MM.1S (cell line): Measurements from ENCODE around the gene GLTPD2.
A peak's percentile ranks its signal among the peaks of the same experiment; 100 is the strongest.

ENCODE experiments used
- DNase-seq: peaks from one replicate; pipeline ENCODE4 v3.0.0-alpha.2; 2015
- H2AFZ ChIP-seq: fragments of 300-600 bp; sonication (generic); 2 replicates; pipeline ENCODE4 v1.6.0; 2016; ENCODE audit warnings: antibody characterized with exemption, low read length
- H3F3A ChIP-seq: fragments of 300-600 bp; sonication (generic); 2 replicates; pipeline ENCODE4 v1.6.1; 2016; ENCODE audit warnings: mild to moderate bottlenecking, antibody characterized with exemption, low read length, moderate library complexity, mixed read lengths; ENCODE audit not compliant: insufficient read depth
- H3K27ac ChIP-seq: fragments of 300-600 bp; sonication (generic); 2 replicates; pipeline ENCODE4 v1.5.1; 2016; ENCODE audit warnings: mild to moderate bottlenecking, low read length
- H3K27me3 ChIP-seq: fragments of 300-600 bp; sonication (generic); replicated peaks from 2 replicates; pipeline ENCODE4 v1.6.0; 2016; ENCODE audit warnings: low read length; ENCODE audit not compliant: insufficient read depth
- H3K36me3 ChIP-seq: fragments of 300-600 bp; sonication (generic); replicated peaks from 2 replicates; pipeline ENCODE4 v1.6.1; 2016; ENCODE audit warnings: mild to moderate bottlenecking, low read length, mixed read lengths; ENCODE audit not compliant: insufficient read depth
- H3K4me1 ChIP-seq: fragments of 300-600 bp; sonication (generic); 2 replicates; pipeline ENCODE4 v1.6.1; 2016; ENCODE audit warnings: low read length, mixed read lengths
- H3K4me2 ChIP-seq: fragments of 300-600 bp; sonication (generic); 2 replicates; pipeline ENCODE4 v1.6.0; 2016; ENCODE audit warnings: low read depth, low read length
- H3K4me3 ChIP-seq: fragments of 300-600 bp; sonication (generic); 2 replicates; pipeline ENCODE4 v1.5.1; 2016; ENCODE audit warnings: low read length, mixed read lengths
- H3K79me2 ChIP-seq: fragments of 300-600 bp; sonication (generic); 2 replicates; pipeline ENCODE4 v1.6.1; 2016; ENCODE audit warnings: mixed run types, low read length, mixed read lengths
- H3K9ac ChIP-seq: fragments of 300-600 bp; sonication (generic); 2 replicates; pipeline ENCODE4 v1.6.1; 2016; ENCODE audit warnings: low read length, mixed read lengths
- H3K9me2 ChIP-seq: fragments of 300-600 bp; sonication (generic); replicated peaks from 2 replicates; pipeline ENCODE4 v1.6.1; 2016; ENCODE audit warnings: mild to moderate bottlenecking, low read length, mixed read lengths; ENCODE audit not compliant: insufficient read depth
- H3K9me3 ChIP-seq: fragments of 300-600 bp; sonication (generic); replicated peaks from 2 replicates; pipeline ENCODE4 v1.6.1; 2016; ENCODE audit warnings: mild to moderate bottlenecking, low read length, mixed read lengths; ENCODE audit not compliant: insufficient read depth
- H4K20me1 ChIP-seq: fragments of 300-600 bp; sonication (generic); 2 replicates; pipeline ENCODE4 v1.6.1; 2016; ENCODE audit warnings: mild to moderate bottlenecking, low read length, moderate library complexity, mixed read lengths; ENCODE audit not compliant: insufficient read depth
- CTCF ChIP-seq: fragments of 300-600 bp; sonication (generic); IDR thresholded peaks from 2 replicates; pipeline ENCODE4 v1.5.1; 2016; ENCODE audit warnings: antibody characterized with exemption, low read length, mixed read lengths
- EZH2 ChIP-seq: fragments of 300-600 bp; sonication (generic); optimal IDR thresholded peaks from 2 replicates; pipeline ENCODE3; 2017; ENCODE audit warnings: low read depth, mild to moderate bottlenecking, antibody characterized with exemption, low read length, mixed read lengths
- EZH2phosphoT487 ChIP-seq: fragments of 300-600 bp; sonication (generic); IDR thresholded peaks from 2 replicates; pipeline ENCODE4 v1.6.1; 2018; ENCODE audit warnings: antibody characterized with exemption, low read length

Gene GLTPD2

GRCh38 chr17:4744999-4745969 lies 43.5 kb upstream of the GLTPD2 start:
- no peak overlapping the region for H3K4me3 ChIP-seq
- H3K36me3 ChIP-seq = no peaks in the 10 kb centered on the region
- no peak overlapping the region for H3K4me2 ChIP-seq
- no peak overlapping the region for H3K27ac ChIP-seq
- no peaks in the 10 kb centered on the region for H3K79me2 ChIP-seq
- no peaks in the 10 kb centered on the region for H4K20me1 ChIP-seq
- no peak overlapping the region for H2AFZ ChIP-seq
- no peak overlapping the region for H3K9ac ChIP-seq
- peaks cover 8% of the 10 kb centered on the region; the same call in 1 of the 2 replicates for H3F3A ChIP-seq
- H3K4me1 ChIP-seq = peaks cover 12% of the 10 kb centered on the region; the same call in 1 of the 2 replicates
- no peaks in the 10 kb centered on the region for H3K9me3 ChIP-seq
- no peak for DNase-seq
- peaks cover 9% of the 10 kb centered on the region; the same call in 1 of the 2 replicates for H3K27me3 ChIP-seq
- TF ChIP-seq EZH2 (no peak), CTCF (no peak), EZH2phosphoT487 (no peak)
- no peaks in the 10 kb centered on the region for H3K9me2 ChIP-seq

- Histone ChIP-seq H3K9me3 (no peaks in the 10 kb centered on the region), H3K4me1 (peaks cover 12% of the 10 kb centered on the region; the same call in 1 of the 2 replicates), H3K79me2 (no peaks in the 10 kb centered on the region), H4K20me1 (no peaks in the 10 kb centered on the region), H3K9me2 (no peaks in the 10 kb centered on the region), H2AFZ (peak overlapping the region; percentile 51; the same call in 1 of the 2 replicates), H3K4me3 (peak overlapping the region; percentile 23), H3K27me3 (0 out of 2 replicates have a peak, but pooled peaks cover 3% of the 10 kb centered on the region), H3K4me2 (peak overlapping the region; percentile 58), H3K27ac (peak overlapping the region; percentile 44; the same call in 1 of the 2 replicates), H3K9ac (no peak overlapping the region), H3K36me3 (no peaks in the 10 kb centered on the region), H3F3A (0 out of 2 replicates have a peak, but pooled peaks cover 8% of the 10 kb centered on the region)
- DNase-seq = peak; percentile 78
- TF ChIP-seq CTCF (no peak), EZH2 (no peak), EZH2phosphoT487 (no peak)
Measured at GRCh38 chr17:4747847-4748246, 40.9 kb upstream of the GLTPD2 start.

- Histone ChIP-seq H3K36me3 (no peaks in the 10 kb centered on the region), H3K4me2 (no peak overlapping the region), H3K9ac (no peak overlapping the region), H4K20me1 (no peaks in the 10 kb centered on the region), H3K79me2 (no peaks in the 10 kb centered on the region), H3K27ac (no peak overlapping the region), H2AFZ (0 out of 2 replicates have a peak overlapping the region, but pooled peaks have one; percentile 51), H3K4me1 (peaks cover 12% of the 10 kb centered on the region; the same call in 1 of the 2 replicates), H3F3A (0 out of 2 replicates have a peak, but pooled peaks cover 8% of the 10 kb centered on the region), H3K9me3 (no peaks in the 10 kb centered on the region), H3K4me3 (no peak overlapping the region), H3K27me3 (peaks cover 5% of the 10 kb centered on the region), H3K9me2 (no peaks in the 10 kb centered on the region)
- TF ChIP-seq CTCF (no peak), EZH2 (no peak), EZH2phosphoT487 (no peak)
- DNase-seq = no peak
Measured at GRCh38 chr17:4748686-4749085, 40.1 kb upstream of the GLTPD2 start.
